SH-SY5Y (cell line): ENCODE measurements around the gene ZMIZ1.

Source experiments
- GATA2 ChIP-seq: IDR thresholded peaks from 2 replicates; pipeline ENCODE4 v1.6.1; 2011; ENCODE audit warnings: mild to moderate bottlenecking, low read depth, low read length
- GATA3 ChIP-seq: IDR thresholded peaks from 2 replicates; pipeline ENCODE4 v1.6.1; 2011; ENCODE audit warnings: low read depth, mild to moderate bottlenecking, low read length, moderate library complexity

- no peak for TF ChIP-seq GATA3
- TF ChIP-seq GATA2 = no peak
Measured at GRCh38 chr10:79106256-79107050, 37.7 kb downstream of the ZMIZ1 start.
